ENCODE data around the gene NPAT.
"Not testable (repeated sequence)": the region's sequence is repeated elsewhere in the genome, so short reads cannot be mapped to it uniquely, and the experiment has no call there.

NPAT gene

DNA sequence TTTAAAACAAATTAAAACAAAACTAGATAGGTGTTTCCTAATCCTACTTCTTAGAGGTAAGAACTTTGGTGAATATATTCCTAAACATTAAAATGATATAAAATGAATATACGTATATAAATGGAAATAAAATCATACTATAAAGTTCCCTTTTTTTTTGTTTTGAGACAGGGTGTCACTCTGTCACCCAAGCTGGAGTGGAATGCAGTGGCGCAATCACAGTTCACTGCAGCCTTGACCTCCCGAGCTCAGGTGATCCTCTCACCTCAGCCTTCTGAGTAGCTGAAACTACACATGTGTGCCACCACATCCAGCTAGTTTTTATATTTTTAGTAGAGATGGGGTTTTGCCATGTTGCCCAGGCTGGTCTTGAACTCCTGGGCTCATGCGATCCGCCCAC lies 44.9 kb downstream of the NPAT start:
- DNase-seq (ENCODE audit: low read depth, low spot score): no peak
- TF ChIP-seq, protein P1, sequence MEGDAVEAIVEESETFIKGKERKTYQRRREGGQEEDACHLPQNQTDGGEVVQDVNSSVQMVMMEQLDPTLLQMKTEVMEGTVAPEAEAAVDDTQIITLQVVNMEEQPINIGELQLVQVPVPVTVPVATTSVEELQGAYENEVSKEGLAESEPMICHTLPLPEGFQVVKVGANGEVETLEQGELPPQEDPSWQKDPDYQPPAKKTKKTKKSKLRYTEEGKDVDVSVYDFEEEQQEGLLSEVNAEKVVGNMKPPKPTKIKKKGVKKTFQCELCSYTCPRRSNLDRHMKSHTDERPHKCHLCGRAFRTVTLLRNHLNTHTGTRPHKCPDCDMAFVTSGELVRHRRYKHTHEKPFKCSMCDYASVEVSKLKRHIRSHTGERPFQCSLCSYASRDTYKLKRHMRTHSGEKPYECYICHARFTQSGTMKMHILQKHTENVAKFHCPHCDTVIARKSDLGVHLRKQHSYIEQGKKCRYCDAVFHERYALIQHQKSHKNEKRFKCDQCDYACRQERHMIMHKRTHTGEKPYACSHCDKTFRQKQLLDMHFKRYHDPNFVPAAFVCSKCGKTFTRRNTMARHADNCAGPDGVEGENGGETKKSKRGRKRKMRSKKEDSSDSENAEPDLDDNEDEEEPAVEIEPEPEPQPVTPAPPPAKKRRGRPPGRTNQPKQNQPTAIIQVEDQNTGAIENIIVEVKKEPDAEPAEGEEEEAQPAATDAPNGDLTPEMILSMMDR (IDR thresholded peaks at IDR 0.05; ENCODE audit: low read depth, low read length): no peak
- no peak overlapping the region for H3K4me3 ChIP-seq (ENCODE audit: low read depth, low read length)
- in situ Hi-C loops (cut with HindIII; ENCODE audit: low sequenced_read_pairs): no loop called here

DNA sequence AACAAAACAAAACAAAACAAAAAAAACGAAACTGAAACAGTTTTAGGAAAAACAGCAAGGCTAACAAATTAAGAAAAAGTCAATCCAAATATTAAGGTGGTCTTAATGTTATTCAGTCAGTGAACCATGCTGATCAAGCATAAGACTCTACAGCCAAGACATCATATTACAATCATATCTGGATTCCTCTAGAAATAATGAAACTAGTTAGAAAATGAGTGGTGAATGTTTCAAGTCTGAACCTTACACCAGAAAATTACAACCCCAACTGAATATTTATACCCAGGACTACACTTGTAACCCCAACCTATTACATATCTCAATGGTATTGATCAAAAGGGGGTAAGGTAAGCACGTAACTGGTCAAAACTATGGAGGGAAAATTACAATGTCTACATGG lies 52.3 kb downstream of the NPAT start:
- DNase-seq (ENCODE audit: low read depth, low spot score): no peak
- no peak overlapping the region for H3K4me3 ChIP-seq (ENCODE audit: low read depth, low read length)
- in situ Hi-C loops (cut with HindIII; ENCODE audit: low sequenced_read_pairs): no loop called here
- TF ChIP-seq, protein P1 (IDR thresholded peaks at IDR 0.05; ENCODE audit: low read depth, low read length): no peak

DNA sequence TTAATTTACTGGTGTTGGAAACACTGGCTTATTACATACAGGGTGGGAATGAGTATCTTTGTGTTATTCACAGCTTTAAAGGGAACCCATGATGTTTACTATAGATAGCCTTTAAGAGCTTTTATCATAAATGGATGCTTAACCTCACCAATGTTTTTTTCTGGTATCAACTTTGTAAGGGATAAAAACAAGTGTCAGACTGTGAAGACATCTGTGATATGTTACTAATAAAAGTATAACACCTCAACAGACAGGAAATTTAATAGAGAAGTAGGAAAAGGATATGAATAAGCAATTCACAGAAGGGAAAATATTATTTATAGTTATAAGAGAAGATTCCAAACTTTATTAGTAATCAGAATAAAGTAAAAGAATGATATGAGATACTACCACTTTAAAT lies 54.8 kb downstream of the NPAT start:
- no peak for DNase-seq (ENCODE audit: low read depth, low spot score)
- TF ChIP-seq, protein P1 (IDR thresholded peaks at IDR 0.05; ENCODE audit: low read depth, low read length): no peak
- H3K4me3 ChIP-seq (ENCODE audit: low read depth, low read length): no peak overlapping the region
- in situ Hi-C loops (cut with HindIII; ENCODE audit: low sequenced_read_pairs): no loop called here

DNA sequence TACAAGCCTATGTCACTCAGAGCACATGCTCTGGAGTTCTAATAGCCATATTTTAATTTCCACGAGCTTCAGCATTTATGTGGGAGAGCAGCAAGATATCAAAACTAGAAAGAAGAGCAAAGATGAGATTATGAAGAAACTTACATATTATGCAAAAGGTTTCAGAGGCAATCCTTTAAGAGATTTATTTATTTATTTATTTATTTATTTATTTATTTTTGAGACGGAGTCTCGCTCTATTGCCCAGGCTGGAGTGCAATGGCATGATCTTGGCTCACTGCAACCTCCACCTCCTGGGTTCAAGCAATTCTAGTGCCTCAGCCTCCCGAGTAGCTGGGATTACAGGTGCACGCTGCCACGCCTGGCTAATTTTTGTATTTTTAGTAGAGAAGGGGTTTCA lies 59.6 kb downstream of the NPAT start:
- DNase-seq (ENCODE audit: low read depth, low spot score); in situ Hi-C loops (cut with HindIII; ENCODE audit: low sequenced_read_pairs); H3K4me3 ChIP-seq (ENCODE audit: low read depth, low read length): not testable (repeated sequence)

DNA sequence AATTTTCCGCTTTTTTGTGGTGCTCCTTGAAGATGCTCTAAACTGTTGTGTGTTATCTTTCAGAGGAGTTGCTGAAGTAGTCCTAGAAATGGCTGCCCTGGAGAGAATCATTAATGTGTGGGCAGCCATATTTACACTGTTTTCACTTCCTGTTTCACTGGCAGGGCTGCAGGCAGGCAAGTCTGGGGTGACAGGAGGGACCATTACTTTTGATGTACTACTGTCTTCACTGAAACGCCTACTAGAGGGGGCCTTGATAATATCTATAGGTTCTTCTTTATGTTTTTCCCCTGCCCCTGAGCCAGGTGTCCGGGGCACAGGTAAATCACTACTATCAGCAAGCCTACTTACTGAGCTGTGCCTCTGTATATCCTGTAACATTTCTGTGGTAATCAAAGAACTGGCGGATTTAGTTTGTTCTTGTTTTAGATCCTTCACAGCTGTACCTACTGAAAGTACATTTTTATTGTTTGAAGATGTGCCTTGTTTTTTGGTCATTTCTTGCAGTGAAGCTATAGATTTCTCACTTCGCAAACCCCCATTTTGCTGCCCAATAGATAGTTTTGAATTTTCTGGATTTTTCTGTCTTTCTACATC lies 61.4 kb downstream of the NPAT start:
- TF ChIP-seq, protein P1 (IDR thresholded peaks at IDR 0.05; ENCODE audit: low read depth, low read length): no peak
- DNase-seq (ENCODE audit: low read depth, low spot score): no peak
- in situ Hi-C loops (cut with HindIII; ENCODE audit: low sequenced_read_pairs): no loop called here
- no peak overlapping the region for H3K4me3 ChIP-seq (ENCODE audit: low read depth, low read length)

DNA sequence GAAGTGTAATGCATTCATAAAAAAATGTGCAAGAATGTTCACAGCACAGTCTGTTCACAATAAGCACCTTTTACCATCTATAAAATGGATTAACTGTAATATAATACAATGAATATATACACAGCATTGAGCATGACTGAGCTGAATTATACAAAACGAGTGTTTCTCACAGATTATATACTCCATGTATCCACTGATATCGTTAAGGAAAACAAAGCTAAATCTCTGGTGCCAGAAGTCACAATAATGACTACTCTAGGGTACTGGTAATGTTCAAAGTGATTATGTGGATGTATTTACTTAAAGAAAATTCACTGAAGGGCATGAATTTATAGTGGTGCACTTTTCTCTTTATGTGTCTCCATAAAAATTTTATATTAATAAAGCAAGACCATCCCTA lies 67.8 kb downstream of the NPAT start:
- no peak for DNase-seq (ENCODE audit: low read depth, low spot score)
- H3K4me3 ChIP-seq (ENCODE audit: low read depth, low read length): no peak overlapping the region
- TF ChIP-seq, protein P1 (IDR thresholded peaks at IDR 0.05; ENCODE audit: low read depth, low read length): no peak
- in situ Hi-C loops (cut with HindIII; ENCODE audit: low sequenced_read_pairs): no loop called here

DNA sequence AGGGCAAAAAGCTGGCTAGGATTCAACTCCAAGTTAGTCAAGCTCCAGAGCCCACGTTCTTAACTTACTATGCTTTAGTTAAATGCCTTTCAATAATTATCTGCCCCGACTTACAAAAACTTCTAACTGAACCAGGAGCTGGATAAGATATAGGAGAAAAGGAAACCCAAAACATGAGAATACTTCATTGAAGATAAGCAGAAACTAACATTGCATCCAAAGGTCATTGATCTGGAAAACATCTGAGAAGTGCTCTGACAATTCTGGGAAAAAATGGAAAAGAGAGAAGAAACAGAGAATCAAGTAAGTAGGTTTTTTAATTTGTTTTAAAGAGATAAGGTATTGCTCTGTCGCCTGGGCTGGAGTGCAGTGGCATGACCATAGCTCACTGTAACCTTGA lies 73.9 kb downstream of the NPAT start:
- TF ChIP-seq, protein P1 (IDR thresholded peaks at IDR 0.05; ENCODE audit: low read depth, low read length): no peak
- H3K4me3 ChIP-seq (ENCODE audit: low read depth, low read length): no peak overlapping the region
- DNase-seq (ENCODE audit: low read depth, low spot score): no peak
- in situ Hi-C loops (cut with HindIII; ENCODE audit: low sequenced_read_pairs): no loop called here

All from astrocyte of the spinal cord (primary cell).